Measurements from ENCODE around the gene NHERF2.

The NHERF2 gene

DNA sequence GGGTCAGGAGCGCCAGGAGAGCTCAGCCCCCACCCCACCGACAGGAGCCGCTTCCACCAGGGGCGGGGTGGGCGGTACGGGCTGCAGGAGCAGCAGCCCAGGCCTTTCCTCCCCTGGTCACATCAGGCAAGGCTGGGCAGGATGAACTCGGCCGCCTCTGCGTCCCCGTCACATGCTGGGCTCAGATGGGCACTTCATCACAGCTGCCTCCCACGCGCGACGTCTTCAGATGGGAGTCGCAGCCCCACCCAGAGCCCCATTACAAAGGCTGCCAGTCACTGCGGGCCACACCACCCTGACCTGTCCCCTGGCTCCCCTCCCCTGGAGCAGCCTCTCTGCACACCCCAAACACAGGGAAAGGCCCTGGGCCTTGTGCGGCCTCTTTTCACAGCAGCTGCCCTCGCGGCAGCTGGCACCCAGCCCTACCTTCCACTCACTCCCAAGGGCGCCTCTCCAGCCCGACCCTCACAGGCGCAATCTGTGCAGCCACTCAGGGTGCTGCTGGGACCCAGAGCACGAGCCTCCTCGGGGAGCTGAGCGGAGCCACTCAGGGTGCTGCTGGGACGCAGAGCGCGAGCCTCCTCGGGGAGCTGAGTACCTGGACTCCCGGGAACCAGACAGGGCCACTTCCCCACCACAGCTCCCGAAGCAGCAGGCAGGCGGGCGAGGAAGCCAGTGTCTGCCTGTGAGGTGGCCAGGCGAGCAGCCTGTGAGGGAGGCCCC is 21.7 kb upstream of the NHERF2 start:
- ChIA-PET CTCF (interaction anchor here (0.7 to 1.7 kb wide), 5 partner anchors 10 to 135 kb away, joined by 3 to 13 read pairs (median 6); no protein-coding TSS in a partner anchor), POLR2A (interaction anchor here (1.4 to 3.1 kb wide), 4 partner anchors 10 to 150 kb away, joined by 4 to 23 read pairs (median 8); partner anchors contain the start of genes RPS2 and TRAF7)
- no peak for DNase-seq (ENCODE audit: extremely low spot score)
- TF ChIP-seq ZNF384 (IDR thresholded peaks at IDR 0.05) (no peak), L3MBTL2 (conservative IDR thresholded peaks at IDR 0.05) (no peak), CTBP1 (IDR thresholded peaks at IDR 0.05; ENCODE audit: borderline replicate concordance) (no peak), SUZ12 (IDR thresholded peaks at IDR 0.05) (no peak), SP1 (IDR thresholded peaks at IDR 0.05) (no peak), BHLHE40 (IDR thresholded peaks at IDR 0.05; ENCODE audit: borderline replicate concordance) (no peak), FOXA1 (IDR thresholded peaks at IDR 0.05) (no peak)
- TF ChIP-seq, protein P1, sequence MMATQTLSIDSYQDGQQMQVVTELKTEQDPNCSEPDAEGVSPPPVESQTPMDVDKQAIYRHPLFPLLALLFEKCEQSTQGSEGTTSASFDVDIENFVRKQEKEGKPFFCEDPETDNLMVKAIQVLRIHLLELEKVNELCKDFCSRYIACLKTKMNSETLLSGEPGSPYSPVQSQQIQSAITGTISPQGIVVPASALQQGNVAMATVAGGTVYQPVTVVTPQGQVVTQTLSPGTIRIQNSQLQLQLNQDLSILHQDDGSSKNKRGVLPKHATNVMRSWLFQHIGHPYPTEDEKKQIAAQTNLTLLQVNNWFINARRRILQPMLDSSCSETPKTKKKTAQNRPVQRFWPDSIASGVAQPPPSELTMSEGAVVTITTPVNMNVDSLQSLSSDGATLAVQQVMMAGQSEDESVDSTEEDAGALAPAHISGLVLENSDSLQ (IDR thresholded peaks at IDR 0.05): no peak

DNA sequence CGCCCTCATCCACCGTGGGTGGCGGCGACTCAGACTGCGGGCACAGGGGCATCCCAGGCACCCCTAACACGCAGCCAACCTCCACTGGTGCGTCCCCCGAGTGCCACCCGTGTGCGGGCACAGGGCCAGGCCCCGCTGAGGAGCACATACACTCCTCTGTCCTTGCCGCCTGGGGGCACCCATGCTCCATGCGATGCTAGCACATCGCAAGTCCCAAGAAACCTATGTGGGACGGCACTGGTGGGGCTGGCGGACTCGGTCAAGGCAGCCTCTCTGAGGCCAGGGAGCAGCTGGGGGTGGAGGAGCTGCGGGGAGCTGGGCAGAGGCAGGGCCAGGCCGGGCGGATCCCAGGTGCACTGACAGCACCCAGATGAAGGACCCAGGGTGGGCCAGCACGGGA is 21.1 kb upstream of the NHERF2 start:
- DNase-seq (ENCODE audit: extremely low spot score): no peak
- ChIA-PET POLR2A (interaction anchor here (1.4 to 3.1 kb wide), 3 partner anchors 9 to 150 kb away, joined by 6 to 23 read pairs (median 9); partner anchors contain the start of genes RPS2 and TRAF7), CTCF (interaction anchor here (0.7 kb wide), 1 partner anchor 75 kb away, joined by 3 read pairs; no protein-coding TSS in a partner anchor)
- TF ChIP-seq ELF4 (IDR thresholded peaks at IDR 0.05) (no peak), FOXM1 (IDR thresholded peaks at IDR 0.05; ENCODE audit: borderline replicate concordance) (no peak), SP1 (IDR thresholded peaks at IDR 0.05) (no peak), ARNT (IDR thresholded peaks at IDR 0.05) (no peak), ZNF384 (IDR thresholded peaks at IDR 0.05) (no peak), BHLHE40 (IDR thresholded peaks at IDR 0.05; ENCODE audit: borderline replicate concordance) (no peak), SUZ12 (IDR thresholded peaks at IDR 0.05) (no peak)
- TF ChIP-seq, protein P1 (IDR thresholded peaks at IDR 0.05): no peak

DNA sequence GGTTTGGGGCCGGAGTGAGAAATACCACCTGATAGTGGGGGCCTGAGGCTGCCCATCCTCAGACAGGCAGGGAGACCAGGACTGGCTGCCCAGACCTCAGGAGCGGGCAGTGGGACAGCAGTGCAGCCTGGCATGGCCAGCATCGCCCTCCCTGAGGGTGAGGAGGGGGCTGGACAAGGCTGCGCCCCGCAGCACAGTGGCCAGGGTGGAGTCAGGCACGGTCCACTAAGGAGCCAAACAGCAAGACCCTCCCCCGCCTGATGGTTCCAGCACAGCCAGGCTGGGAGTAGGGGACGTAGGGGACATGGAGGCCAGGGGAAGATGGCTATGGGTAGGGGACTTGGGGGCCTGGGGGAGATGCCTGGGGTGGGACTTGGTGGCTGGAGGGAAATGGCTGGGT is 20.4 kb upstream of the NHERF2 start:
- ChIA-PET POLR2A (interaction anchor here (3.1 kb wide), 1 partner anchor 41 kb away, joined by 23 read pairs; the partner anchor contains the start of gene RPS2), CTCF (no interaction called here)
- no peak for DNase-seq (ENCODE audit: extremely low spot score)
- TF ChIP-seq CTBP1 (IDR thresholded peaks at IDR 0.05; ENCODE audit: borderline replicate concordance): no peak
- TF ChIP-seq, protein P1 (IDR thresholded peaks at IDR 0.05): no peak
- no peak for TF ChIP-seq LEF1 (IDR thresholded peaks at IDR 0.05; ENCODE audit: borderline replicate concordance)
- TF ChIP-seq FOXM1 (IDR thresholded peaks at IDR 0.05; ENCODE audit: borderline replicate concordance): no peak
- TF ChIP-seq SUZ12 (IDR thresholded peaks at IDR 0.05): no peak
- no peak for TF ChIP-seq ZNF384 (IDR thresholded peaks at IDR 0.05)
- no peak for TF ChIP-seq SP1 (IDR thresholded peaks at IDR 0.05)
- TF ChIP-seq ELF4 (IDR thresholded peaks at IDR 0.05): no peak
- TF ChIP-seq TARDBP (IDR thresholded peaks at IDR 0.05): no peak
- no peak for TF ChIP-seq FOXK2 (IDR thresholded peaks at IDR 0.05)
- no peak for TF ChIP-seq NFRKB (IDR thresholded peaks at IDR 0.05)
- no peak for TF ChIP-seq FOXA1 (IDR thresholded peaks at IDR 0.05)
- TF ChIP-seq ARNT (IDR thresholded peaks at IDR 0.05): no peak
- TF ChIP-seq HDGF (IDR thresholded peaks at IDR 0.05; ENCODE audit: borderline replicate concordance): no peak
- TF ChIP-seq L3MBTL2 (conservative IDR thresholded peaks at IDR 0.05): no peak
- TF ChIP-seq BHLHE40 (IDR thresholded peaks at IDR 0.05; ENCODE audit: borderline replicate concordance): no peak

DNA sequence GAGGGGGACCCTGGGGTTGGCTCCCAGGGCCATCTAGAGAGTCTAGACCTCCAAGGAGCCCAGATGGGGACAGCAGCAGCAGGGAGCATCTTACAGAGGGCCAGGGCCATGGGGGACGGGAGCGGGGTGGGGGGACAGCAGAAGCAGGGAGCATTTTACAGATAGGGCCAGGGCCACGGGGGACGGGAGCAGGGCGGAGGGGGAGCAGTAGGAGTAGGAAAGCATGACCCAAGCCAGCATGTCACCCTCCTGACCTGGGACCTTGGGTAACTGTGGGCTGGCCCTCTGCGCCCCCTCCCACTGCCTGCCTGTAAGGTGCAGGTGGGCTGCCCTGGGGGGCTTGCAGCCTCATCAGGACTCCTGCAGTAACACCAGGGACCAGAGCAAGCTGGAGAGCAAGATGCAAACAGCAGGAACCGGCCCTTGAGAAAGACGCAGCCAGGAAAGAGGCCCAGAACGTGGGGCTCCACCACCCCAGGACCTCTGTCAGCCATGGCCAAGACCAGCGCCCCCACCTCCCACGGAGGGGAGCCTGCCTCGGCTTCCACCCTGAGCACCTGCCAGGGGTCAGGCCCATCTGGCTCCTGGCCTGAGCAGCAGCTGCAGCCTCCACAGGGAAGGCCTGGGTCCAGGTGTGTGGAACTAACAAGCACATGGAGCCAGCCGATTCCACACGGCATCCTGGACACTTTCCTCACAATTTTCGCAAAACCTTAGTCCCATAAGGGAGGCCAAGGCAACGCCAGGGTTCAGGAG is 19.4 kb upstream of the NHERF2 start:
- CTCF ChIA-PET: interaction anchor here (0.6 kb wide), 1 partner anchor 134 kb away, joined by 3 read pairs; no protein-coding TSS in a partner anchor
- DNase-seq (ENCODE audit: extremely low spot score): no peak
- no peak for TF ChIP-seq SUZ12 (IDR thresholded peaks at IDR 0.05)
- no peak for TF ChIP-seq LEF1 (IDR thresholded peaks at IDR 0.05; ENCODE audit: borderline replicate concordance)
- TF ChIP-seq, protein P1 (IDR thresholded peaks at IDR 0.05): no peak
- TF ChIP-seq CTBP1 (IDR thresholded peaks at IDR 0.05; ENCODE audit: borderline replicate concordance): no peak
- TF ChIP-seq FOXK2 (IDR thresholded peaks at IDR 0.05): no peak
- TF ChIP-seq SP1 (IDR thresholded peaks at IDR 0.05): no peak
- no peak for TF ChIP-seq BHLHE40 (IDR thresholded peaks at IDR 0.05; ENCODE audit: borderline replicate concordance)
- TF ChIP-seq NFRKB (IDR thresholded peaks at IDR 0.05): no peak
- no peak for TF ChIP-seq TARDBP (IDR thresholded peaks at IDR 0.05)
- TF ChIP-seq HDGF (IDR thresholded peaks at IDR 0.05; ENCODE audit: borderline replicate concordance): no peak
- TF ChIP-seq ZNF384 (IDR thresholded peaks at IDR 0.05): no peak
- TF ChIP-seq L3MBTL2 (conservative IDR thresholded peaks at IDR 0.05): no peak
- no peak for TF ChIP-seq ELF4 (IDR thresholded peaks at IDR 0.05)
- TF ChIP-seq FOXA1 (IDR thresholded peaks at IDR 0.05): no peak
- no peak for TF ChIP-seq ARNT (IDR thresholded peaks at IDR 0.05)
- TF ChIP-seq FOXM1 (IDR thresholded peaks at IDR 0.05; ENCODE audit: borderline replicate concordance): no peak
- POLR2A ChIA-PET: interaction anchor here (0.8 to 2.2 kb wide), 4 partner anchors 9 to 42 kb away, joined by 3 to 12 read pairs (median 4); partner anchors contain the start of gene RPS2
